ENCODE results near the gene EMILIN2.

EMILIN2 gene

DNA sequence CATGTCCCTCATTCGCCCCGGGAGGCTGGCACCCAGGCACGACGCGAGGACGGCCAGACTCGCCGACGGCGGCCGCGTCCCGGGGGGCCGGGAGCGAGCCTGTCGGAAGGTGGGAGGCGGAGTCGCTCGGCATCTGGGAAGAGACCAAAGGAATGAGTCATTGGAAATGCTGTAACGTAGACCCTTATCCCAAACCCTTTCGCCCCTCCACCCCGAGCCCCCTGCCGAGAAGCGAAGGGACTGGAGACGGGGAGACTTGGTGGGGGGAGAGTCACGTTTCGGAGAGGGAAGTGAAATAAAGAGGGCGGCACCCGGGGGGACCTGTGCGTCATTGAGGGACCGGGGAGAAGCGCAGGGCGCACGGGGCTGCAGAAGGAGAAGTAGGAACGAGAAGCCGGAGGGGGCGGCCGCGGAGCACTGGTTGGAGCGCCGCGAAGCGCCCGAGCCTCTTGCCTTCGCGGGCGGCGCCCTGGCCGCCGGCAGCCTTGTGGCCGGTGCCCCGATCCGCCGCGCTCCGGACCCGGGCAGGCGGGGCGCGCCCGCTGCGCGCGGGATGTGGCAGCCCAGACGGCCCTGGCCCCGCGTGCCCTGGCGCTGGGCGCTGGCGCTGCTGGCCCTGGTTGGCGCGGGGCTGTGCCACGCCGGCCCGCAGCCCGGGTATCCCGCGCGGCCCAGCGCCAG, at the start of gene EMILIN2 (continued):
- TF ChIP-seq, protein P1, sequence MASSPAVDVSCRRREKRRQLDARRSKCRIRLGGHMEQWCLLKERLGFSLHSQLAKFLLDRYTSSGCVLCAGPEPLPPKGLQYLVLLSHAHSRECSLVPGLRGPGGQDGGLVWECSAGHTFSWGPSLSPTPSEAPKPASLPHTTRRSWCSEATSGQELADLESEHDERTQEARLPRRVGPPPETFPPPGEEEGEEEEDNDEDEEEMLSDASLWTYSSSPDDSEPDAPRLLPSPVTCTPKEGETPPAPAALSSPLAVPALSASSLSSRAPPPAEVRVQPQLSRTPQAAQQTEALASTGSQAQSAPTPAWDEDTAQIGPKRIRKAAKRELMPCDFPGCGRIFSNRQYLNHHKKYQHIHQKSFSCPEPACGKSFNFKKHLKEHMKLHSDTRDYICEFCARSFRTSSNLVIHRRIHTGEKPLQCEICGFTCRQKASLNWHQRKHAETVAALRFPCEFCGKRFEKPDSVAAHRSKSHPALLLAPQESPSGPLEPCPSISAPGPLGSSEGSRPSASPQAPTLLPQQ (tag by site-specific recombination; IDR thresholded peaks at IDR 0.05), result peak; percentile 61; the same call in 1 of the 2 replicates

DNA sequence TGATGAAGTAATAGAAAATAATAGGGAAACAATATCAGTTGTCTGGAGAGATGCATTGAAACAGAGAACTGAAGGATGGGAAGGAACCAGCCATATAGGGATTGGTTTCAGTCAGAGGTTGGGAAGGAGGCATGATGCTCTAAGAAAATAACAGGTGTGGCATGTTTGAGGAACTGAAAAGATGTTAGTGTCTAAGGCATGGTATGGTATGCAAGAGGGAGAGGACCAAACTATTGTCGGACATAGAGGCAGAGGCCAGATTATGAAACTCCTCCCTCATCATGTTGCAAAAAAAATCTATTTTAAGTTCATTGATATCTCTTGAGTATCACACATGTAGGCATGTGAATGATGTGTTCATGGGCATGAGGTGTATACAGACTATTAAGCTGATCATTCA, 48.9 kb upstream of the EMILIN2 start:
- H3K4me3 ChIP-seq (ENCODE audit: low read depth, low read length), result no peak overlapping the region
- H3K36me3 ChIP-seq (ENCODE audit: control insufficient read depth in 2 of 2, insufficient read depth in 1 of 2, low read length in 2 of 2), result peaks cover 26 to 60% of the 10 kb centered on the region in 2 experiments
- H3K9me3 ChIP-seq (ENCODE audit: control insufficient read depth, insufficient read depth, low read depth, low read length), result no peaks in the 10 kb centered on the region
- H3K27ac ChIP-seq (ENCODE audit: extremely low read depth, low read depth, low read length), result no peak overlapping the region
- POLR2A ChIA-PET, result no interaction called here
- CTCF ChIA-PET, result interaction anchor here (0.6 kb wide), 1 partner anchor 134 kb away, joined by 4 read pairs; no protein-coding TSS in a partner anchor
- TF ChIP-seq, protein P2, sequence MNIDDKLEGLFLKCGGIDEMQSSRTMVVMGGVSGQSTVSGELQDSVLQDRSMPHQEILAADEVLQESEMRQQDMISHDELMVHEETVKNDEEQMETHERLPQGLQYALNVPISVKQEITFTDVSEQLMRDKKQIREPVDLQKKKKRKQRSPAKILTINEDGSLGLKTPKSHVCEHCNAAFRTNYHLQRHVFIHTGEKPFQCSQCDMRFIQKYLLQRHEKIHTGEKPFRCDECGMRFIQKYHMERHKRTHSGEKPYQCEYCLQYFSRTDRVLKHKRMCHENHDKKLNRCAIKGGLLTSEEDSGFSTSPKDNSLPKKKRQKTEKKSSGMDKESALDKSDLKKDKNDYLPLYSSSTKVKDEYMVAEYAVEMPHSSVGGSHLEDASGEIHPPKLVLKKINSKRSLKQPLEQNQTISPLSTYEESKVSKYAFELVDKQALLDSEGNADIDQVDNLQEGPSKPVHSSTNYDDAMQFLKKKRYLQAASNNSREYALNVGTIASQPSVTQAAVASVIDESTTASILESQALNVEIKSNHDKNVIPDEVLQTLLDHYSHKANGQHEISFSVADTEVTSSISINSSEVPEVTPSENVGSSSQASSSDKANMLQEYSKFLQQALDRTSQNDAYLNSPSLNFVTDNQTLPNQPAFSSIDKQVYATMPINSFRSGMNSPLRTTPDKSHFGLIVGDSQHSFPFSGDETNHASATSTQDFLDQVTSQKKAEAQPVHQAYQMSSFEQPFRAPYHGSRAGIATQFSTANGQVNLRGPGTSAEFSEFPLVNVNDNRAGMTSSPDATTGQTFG (tag by site-specific recombination; IDR thresholded peaks at IDR 0.05; ENCODE audit: borderline replicate concordance), result no peak
- no peak for TF ChIP-seq ZNF510 (tag by site-specific recombination; IDR thresholded peaks at IDR 0.05; ENCODE audit: insufficient replicate concordance)
- TF ChIP-seq, protein P3, sequence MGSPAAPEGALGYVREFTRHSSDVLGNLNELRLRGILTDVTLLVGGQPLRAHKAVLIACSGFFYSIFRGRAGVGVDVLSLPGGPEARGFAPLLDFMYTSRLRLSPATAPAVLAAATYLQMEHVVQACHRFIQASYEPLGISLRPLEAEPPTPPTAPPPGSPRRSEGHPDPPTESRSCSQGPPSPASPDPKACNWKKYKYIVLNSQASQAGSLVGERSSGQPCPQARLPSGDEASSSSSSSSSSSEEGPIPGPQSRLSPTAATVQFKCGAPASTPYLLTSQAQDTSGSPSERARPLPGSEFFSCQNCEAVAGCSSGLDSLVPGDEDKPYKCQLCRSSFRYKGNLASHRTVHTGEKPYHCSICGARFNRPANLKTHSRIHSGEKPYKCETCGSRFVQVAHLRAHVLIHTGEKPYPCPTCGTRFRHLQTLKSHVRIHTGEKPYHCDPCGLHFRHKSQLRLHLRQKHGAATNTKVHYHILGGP (tag by site-specific recombination; IDR thresholded peaks at IDR 0.05), result no peak
- TF ChIP-seq ZBTB48 (tag by site-specific recombination; IDR thresholded peaks at IDR 0.05), result no peak
- no peak for TF ChIP-seq ZBTB17 (tag by site-specific recombination; IDR thresholded peaks at IDR 0.05)
- no peak for TF ChIP-seq ZNF157 (tag by site-specific recombination; IDR thresholded peaks at IDR 0.05)
- TF ChIP-seq OVOL3 (tag by site-specific recombination; IDR thresholded peaks at IDR 0.05), result no peak
- no peak for TF ChIP-seq ZNF747 (tag by site-specific recombination; IDR thresholded peaks at IDR 0.05)
- no peak for TF ChIP-seq ZNF624 (tag by site-specific recombination; IDR thresholded peaks at IDR 0.05)
- TF ChIP-seq, protein P4, sequence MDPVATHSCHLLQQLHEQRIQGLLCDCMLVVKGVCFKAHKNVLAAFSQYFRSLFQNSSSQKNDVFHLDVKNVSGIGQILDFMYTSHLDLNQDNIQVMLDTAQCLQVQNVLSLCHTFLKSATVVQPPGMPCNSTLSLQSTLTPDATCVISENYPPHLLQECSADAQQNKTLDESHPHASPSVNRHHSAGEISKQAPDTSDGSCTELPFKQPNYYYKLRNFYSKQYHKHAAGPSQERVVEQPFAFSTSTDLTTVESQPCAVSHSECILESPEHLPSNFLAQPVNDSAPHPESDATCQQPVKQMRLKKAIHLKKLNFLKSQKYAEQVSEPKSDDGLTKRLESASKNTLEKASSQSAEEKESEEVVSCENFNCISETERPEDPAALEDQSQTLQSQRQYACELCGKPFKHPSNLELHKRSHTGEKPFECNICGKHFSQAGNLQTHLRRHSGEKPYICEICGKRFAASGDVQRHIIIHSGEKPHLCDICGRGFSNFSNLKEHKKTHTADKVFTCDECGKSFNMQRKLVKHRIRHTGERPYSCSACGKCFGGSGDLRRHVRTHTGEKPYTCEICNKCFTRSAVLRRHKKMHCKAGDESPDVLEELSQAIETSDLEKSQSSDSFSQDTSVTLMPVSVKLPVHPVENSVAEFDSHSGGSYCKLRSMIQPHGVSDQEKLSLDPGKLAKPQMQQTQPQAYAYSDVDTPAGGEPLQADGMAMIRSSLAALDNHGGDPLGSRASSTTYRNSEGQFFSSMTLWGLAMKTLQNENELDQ (tag by site-specific recombination; IDR thresholded peaks at IDR 0.05; ENCODE audit: low read depth), result no peak
- TF ChIP-seq, protein P5, sequence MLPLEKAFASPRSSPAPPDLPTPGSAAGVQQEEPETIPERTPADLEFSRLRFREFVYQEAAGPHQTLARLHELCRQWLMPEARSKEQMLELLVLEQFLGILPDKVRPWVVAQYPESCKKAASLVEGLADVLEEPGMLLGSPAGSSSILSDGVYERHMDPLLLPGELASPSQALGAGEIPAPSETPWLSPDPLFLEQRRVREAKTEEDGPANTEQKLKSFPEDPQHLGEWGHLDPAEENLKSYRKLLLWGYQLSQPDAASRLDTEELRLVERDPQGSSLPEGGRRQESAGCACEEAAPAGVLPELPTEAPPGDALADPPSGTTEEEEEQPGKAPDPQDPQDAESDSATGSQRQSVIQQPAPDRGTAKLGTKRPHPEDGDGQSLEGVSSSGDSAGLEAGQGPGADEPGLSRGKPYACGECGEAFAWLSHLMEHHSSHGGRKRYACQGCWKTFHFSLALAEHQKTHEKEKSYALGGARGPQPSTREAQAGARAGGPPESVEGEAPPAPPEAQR (tag by site-specific recombination; IDR thresholded peaks at IDR 0.05), result no peak
- TF ChIP-seq, protein P6, sequence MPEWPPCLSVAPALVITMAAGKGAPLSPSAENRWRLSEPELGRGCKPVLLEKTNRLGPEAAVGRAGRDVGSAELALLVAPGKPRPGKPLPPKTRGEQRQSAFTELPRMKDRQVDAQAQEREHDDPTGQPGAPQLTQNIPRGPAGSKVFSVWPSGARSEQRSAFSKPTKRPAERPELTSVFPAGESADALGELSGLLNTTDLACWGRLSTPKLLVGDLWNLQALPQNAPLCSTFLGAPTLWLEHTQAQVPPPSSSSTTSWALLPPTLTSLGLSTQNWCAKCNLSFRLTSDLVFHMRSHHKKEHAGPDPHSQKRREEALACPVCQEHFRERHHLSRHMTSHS (tag by site-specific recombination; IDR thresholded peaks at IDR 0.05), result no peak
- TF ChIP-seq SETDB1 (IDR thresholded peaks at IDR 0.05; ENCODE audit: insufficient read length, low read length), result no peak
- no peaks in the 10 kb centered on the region for H3K4me1 ChIP-seq (ENCODE audit: control insufficient read depth, insufficient read depth, low read length)

Data from HEK293 (cell line).